HTERT RPE-1 (cell line): Measurements from ENCODE around the gene C11orf68.
"Not testable (repeated sequence)": the region's sequence is repeated elsewhere in the genome, so short reads cannot be mapped to it uniquely, and the experiment has no call there.

ENCODE experiments used
- in situ Hi-C: fragments of 300-500 bp; cut with MboI; formaldehyde crosslinking; loops from 4 replicates; pipeline ENCODE4 v1.14.3; 2020; ENCODE audit warnings: low sequenced_read_pairs

C11orf68 gene

GRCh38 chr11:65915101-65915820 lies 3.6 kb downstream of the C11orf68 start:
- in situ Hi-C loops = no loop called here

- in situ Hi-C loops = no loop called here
Measured at GRCh38 chr11:65912845-65913244, 6.0 kb downstream of the C11orf68 start.

GRCh38 chr11:65911682-65912568 lies 6.9 kb downstream of the C11orf68 start:
- in situ Hi-C loops = no loop called here

GRCh38 chr11:65907878-65908277 lies 11.0 kb downstream of the C11orf68 start:
- in situ Hi-C loops = no loop called here

- in situ Hi-C loops = no loop called here
Measured at GRCh38 chr11:65906602-65907001, 12.3 kb downstream of the C11orf68 start.

GRCh38 chr11:65903715-65904114 lies 15.1 kb downstream of the C11orf68 start:
- in situ Hi-C loops = no loop called here

GRCh38 chr11:65903068-65903481 lies 15.8 kb downstream of the C11orf68 start:
- in situ Hi-C loops = no loop called here

GRCh38 chr11:65900899-65901180 lies 18.0 kb downstream of the C11orf68 start:
- in situ Hi-C loops = no loop called here

- in situ Hi-C loops = no loop called here
Measured at GRCh38 chr11:65900125-65900898, 18.6 kb downstream of the C11orf68 start, which contains the start of gene FOSL1. FOSL1 (minus strand) TSS chr11:65900388; CDS start chr11:65900339, 49 bp downstream.

- in situ Hi-C loops = no loop called here
Measured at GRCh38 chr11:65899356-65900124, 19.3 kb downstream of the C11orf68 start.

- in situ Hi-C loops = no loop called here
Measured at GRCh38 chr11:65898656-65899355, 20.1 kb downstream of the C11orf68 start.

GRCh38 chr11:65897020-65897471 lies 21.8 kb downstream of the C11orf68 start:
- in situ Hi-C loops = no loop called here

- in situ Hi-C loops = no loop called here
Measured at GRCh38 chr11:65896034-65896999, 22.5 kb downstream of the C11orf68 start.

GRCh38 chr11:65895482-65895981 lies 23.3 kb downstream of the C11orf68 start:
- in situ Hi-C loops = no loop called here

GRCh38 chr11:65894034-65894591 lies 24.7 kb downstream of the C11orf68 start:
- in situ Hi-C loops = no loop called here

- in situ Hi-C loops = no loop called here
Measured at GRCh38 chr11:65892661-65893317, 26.1 kb downstream of the C11orf68 start.

- in situ Hi-C loops = not testable (repeated sequence)
Measured at GRCh38 chr11:65892137-65892540, 26.7 kb downstream of the C11orf68 start.
